HG03066 (cell line): ENCODE measurements around the gene P2RY8.
"Not testable (repeated sequence)": the region's sequence is repeated elsewhere in the genome, so short reads cannot be mapped to it uniquely, and the experiment has no call there.

Source experiments
- ATAC-seq: cut with Tn5 transposase; IDR thresholded peaks from one replicate; pipeline ENCODE4 v1.9.1; 2021; ENCODE audit warnings: low read depth; ENCODE audit not compliant: unreplicated experiment

P2RY8 gene

GRCh38 chrX:1489354-1489753 is 47.6 kb downstream of the P2RY8 start:
- ATAC-seq: not testable (repeated sequence)

DNA sequence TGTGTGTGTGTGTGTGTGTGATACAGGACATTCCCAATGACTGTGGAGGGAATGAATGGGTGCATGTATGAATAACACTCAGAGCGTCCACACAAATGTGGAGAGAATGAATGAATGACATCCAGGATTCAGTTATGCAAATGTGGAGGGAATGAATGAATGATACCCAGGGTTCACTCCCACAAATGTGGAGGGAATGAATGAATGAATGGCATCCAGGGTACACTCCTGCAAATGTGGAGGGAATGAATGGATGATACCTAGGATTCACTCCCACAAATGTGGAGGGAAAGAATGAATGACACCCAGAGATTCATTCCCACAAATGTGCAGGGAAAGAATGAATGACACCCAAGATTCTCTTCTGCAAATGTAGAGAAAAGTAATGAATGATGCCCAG is 48.2 kb downstream of the P2RY8 start:
- no peak for ATAC-seq

- no peak for ATAC-seq
These were observed 48.8 kb downstream of the P2RY8 start for GRCh38 chrX:1488141-1488540.

DNA sequence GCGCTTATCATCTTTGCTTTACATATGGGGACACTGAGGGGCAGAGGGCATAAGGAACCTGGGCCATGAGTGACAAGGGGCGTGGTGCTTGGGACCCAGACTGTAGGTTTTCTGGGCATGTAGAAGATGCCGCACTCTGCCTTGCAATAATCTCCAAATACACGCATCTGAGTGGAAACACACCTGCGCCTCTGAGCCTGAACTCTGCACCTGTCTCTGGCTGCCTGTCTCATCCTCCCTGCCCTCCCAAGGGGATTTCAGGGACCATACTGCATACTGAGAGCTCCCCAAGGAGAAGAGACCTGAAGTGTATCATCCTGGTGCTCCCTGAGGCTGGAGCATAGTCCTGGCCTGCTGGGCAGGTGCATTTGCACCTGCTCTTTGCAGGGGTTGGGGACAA is 49.6 kb downstream of the P2RY8 start:
- ATAC-seq: no peak

- no peak for ATAC-seq
These were observed 50.1 kb downstream of the P2RY8 start for GRCh38 chrX:1486749-1487361.

GRCh38 chrX:1486177-1486576 is 50.8 kb downstream of the P2RY8 start:
- no peak for ATAC-seq

GRCh38 chrX:1485033-1485432 is 52.0 kb downstream of the P2RY8 start:
- ATAC-seq: no peak

DNA sequence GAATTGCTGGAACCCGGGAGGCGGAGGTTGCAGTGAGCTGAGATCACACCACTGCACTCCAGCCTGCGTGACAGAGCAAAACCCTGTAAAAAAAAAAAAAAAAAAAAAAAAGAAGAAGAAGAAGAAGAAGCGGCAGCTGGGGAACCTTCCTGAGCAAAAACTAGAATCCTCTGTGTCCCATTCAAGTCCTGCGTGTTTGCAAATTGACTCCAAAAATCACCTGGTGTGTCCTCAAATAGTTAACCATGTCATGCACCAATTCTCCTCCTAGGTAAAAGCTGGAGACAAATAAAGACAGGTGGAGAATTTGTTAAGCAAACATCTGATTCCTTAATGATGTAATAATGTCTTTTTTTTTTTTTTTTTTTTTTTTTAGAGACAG is 52.4 kb downstream of the P2RY8 start:
- no peak for ATAC-seq

GRCh38 chrX:1483843-1484637 is 52.9 kb downstream of the P2RY8 start:
- ATAC-seq: peak; percentile 41

DNA sequence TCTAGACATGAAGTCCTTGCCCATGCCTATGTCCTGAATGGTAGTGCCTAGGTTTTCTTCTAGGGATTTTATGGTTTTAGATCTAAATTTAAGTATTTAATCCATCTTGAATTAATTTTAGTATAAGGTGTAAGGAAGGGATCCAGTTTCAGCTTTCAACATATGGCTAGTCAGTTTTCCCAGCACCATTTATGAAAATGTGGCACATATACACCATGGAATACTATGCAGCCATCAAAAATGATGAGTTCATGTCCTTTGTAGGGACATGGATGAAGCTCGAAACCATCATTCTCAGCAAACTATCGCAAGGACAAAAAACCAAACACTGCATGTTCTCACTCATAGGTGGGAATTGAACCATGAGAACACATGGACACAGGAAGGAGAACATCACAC is 54.5 kb downstream of the P2RY8 start:
- ATAC-seq: not testable (repeated sequence)

- ATAC-seq: no peak
These were observed 55.1 kb downstream of the P2RY8 start for GRCh38 chrX:1481636-1482529.

- ATAC-seq: no peak
These were observed 56.8 kb downstream of the P2RY8 start for GRCh38 chrX:1480082-1480785.

DNA sequence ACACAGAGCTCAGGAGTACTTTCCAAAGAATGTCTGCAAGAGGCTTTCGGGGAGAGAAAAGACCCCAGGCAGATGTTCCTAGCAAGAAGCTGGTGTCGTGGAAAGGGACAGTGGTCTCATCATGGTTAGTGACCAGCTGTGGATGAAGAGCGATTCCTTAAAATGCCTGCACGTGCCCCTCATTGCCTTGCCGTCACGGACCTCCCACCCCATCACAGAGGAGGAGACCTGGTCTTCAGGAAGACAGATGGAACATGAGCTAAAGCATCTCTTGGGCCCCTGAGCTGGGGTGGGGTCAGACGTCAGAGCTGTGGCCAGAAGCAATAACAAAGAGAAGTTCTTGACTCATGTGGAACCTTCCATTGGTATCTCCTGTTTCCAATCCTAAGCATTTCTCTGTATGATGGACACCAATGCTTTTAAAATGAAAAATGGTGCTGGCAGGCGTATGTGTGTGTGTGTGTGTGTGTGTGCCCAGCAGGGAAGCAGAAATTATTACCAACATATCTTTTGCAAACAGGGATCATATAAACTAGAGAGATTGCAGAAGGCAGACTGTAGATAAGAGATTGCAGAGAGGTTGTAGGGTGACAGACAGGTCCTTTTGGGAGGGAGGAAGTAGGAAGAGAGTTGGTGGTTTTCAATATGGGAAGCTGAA is 59.1 kb downstream of the P2RY8 start:
- no peak for ATAC-seq

GRCh38 chrX:1477229-1477628 is 59.8 kb downstream of the P2RY8 start:
- no peak for ATAC-seq

DNA sequence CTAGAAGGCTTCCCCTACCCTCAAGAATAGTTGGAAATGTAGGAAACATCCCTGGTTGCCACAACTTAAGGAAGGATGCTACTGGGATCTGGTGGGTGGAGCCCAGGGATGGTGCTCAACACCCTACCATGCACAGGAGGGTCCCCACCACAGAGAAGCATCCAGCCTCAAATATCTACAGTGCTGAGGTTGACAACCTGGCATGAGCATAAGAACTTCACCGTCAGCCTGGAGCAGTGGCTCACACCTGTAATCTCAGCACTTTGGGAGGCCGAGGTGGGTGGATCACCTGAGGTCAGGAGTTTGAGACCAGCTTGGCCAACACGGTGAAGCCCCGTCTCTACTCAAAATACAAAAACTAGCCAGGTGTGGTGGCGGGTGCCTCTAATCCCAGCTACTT is 60.3 kb downstream of the P2RY8 start:
- no peak for ATAC-seq

DNA sequence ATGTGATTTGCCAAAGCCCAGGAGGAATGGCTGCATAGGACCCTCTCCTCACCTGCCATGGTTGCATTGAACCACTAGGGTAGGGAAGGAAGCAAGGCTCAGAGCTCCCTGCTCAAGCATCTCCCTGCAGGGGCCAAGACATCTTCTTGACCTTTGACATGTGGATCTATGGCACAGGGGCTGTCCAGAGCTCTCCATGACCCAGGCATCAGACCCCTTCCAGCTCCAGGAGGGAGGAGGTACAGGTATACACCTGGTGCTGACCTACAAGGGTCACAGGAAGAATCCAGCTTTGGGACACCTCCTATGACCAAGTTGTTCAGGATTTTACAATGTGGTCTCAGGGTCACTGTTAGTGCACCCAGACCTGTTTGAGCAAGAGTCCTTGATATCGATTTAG is 61.1 kb downstream of the P2RY8 start:
- ATAC-seq: no peak

- ATAC-seq: no peak
These were observed 61.5 kb downstream of the P2RY8 start for GRCh38 chrX:1475481-1475880.

- ATAC-seq: not testable (repeated sequence)
These were observed 62.4 kb downstream of the P2RY8 start for GRCh38 chrX:1474593-1474992.

GRCh38 chrX:1472975-1473374 is 64.0 kb downstream of the P2RY8 start:
- ATAC-seq: no peak

DNA sequence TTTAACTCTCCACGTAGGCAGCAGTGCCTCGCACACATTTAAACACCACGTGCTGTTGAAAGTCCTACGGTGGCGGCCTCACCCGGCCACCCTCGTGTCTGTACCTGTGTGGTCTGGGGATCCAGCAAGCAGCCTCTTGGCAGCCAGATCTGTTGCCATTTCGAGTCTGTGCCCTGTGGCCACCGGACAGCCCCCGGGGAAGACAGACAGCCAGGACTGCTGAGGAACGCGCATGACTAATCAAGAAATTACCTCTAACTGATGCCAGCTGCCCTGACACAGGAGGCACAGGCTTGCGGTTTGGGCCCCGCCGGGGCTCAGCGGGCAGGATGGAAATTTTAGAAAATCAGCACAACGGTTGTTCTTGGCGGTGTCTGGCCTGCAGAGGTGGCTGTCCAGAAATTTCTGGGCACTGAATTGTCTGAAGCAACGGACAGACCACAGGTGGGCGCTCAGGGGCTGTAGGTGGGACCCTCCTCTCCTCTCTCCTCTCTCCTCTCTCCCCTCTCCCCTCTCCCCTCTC is 68.7 kb downstream of the P2RY8 start:
- ATAC-seq: no peak
